BLaER1 treated with 17β-estradiol and CSF1 and Interleukin-3, amounts not matched to agents 10 nM and 100 nM (cell line): ENCODE data around the gene SLC25A23.
A peak's percentile ranks its signal among the peaks of the same experiment; 100 is the strongest.

Experiments
- H3K27ac ChIP-seq, 11 experiments: shearing (Covaris generic); formaldehyde crosslinking; 2 replicates each; pipeline ENCODE4 v1.8.1; 2022
- H3K27me3 ChIP-seq, 11 experiments: shearing (Covaris generic); formaldehyde crosslinking; 2 replicates each; pipeline ENCODE4 v1.8.1; 2022
- H3K36me3 ChIP-seq, 11 experiments: shearing (Covaris generic); formaldehyde crosslinking; 2 replicates each; pipeline ENCODE4 v1.8.1; 2022
- H3K4me1 ChIP-seq, 10 experiments: shearing (Covaris generic); formaldehyde crosslinking; 2 replicates each; pipeline ENCODE4 v1.8.1; 2022
- H3K4me2 ChIP-seq, 11 experiments: shearing (Covaris generic); formaldehyde crosslinking; 2 replicates each; pipeline ENCODE4 v1.8.1; 2022
- H3K4me3 ChIP-seq, 10 experiments: shearing (Covaris generic); formaldehyde crosslinking; 2 replicates each; pipeline ENCODE4 v1.8.1; 2022
- H3K9ac ChIP-seq, 11 experiments: shearing (Covaris generic); formaldehyde crosslinking; 2 replicates each; pipeline ENCODE4 v1.8.1; 2022
- H3K9me3 ChIP-seq, 11 experiments: shearing (Covaris generic); formaldehyde crosslinking; replicated peaks in 1 of 11; 2 replicates each; pipeline ENCODE4 v1.8.1; 2022
- H4K20me1 ChIP-seq, 11 experiments: shearing (Covaris generic); formaldehyde crosslinking; 2 replicates each; pipeline ENCODE4 v1.8.1; 2022
- Cebpa-rat ChIP-seq, 11 experiments: shearing (Covaris generic); IDR thresholded peaks; 2 replicates each; pipeline ENCODE4 v1.8.1; 2022

The SLC25A23 gene

GRCh38 chr19:6453951-6454565 is 5.5 kb downstream of the SLC25A23 start:
- Histone ChIP-seq H3K9ac (no peak overlapping the region), H3K4me1 (peaks cover 14 to 21% (median 20%) of the 10 kb centered on the region in 10 experiments), H3K9me3 (peaks cover 18 to 30% (median 28%) of the 10 kb centered on the region in 11 experiments), H3K36me3 (peaks cover 44 to 82% (median 62%) of the 10 kb centered on the region in 11 experiments), H3K27me3 (no peaks in the 10 kb centered on the region; a peak in 1 of 22 replicates), H3K27ac (no peak overlapping the region), H3K4me3 (0 out of 20 replicates have a peak overlapping the region, but pooled peaks of 1 of the 10 experiments have one; percentile 6), H3K4me2 (no peak overlapping the region), H4K20me1 (peaks cover 0 to 4% (median 0%) of the 10 kb centered on the region in 11 experiments; a peak in 1 of 22 replicates)
- no peak for TF ChIP-seq Cebpa-rat (IDR thresholded peaks at IDR 0.05)

GRCh38 chr19:6452899-6453298 is 6.7 kb downstream of the SLC25A23 start:
- Histone ChIP-seq H3K4me3 (no peak overlapping the region), H3K9me3 (peaks cover 18 to 30% (median 28%) of the 10 kb centered on the region in 11 experiments), H3K4me1 (peaks cover 2 to 10% (median 9%) of the 10 kb centered on the region in 10 experiments), H3K27me3 (no peaks in the 10 kb centered on the region), H3K9ac (no peak overlapping the region), H3K27ac (no peak overlapping the region), H4K20me1 (no peaks in the 10 kb centered on the region), H3K4me2 (no peak overlapping the region), H3K36me3 (peaks cover 44 to 84% (median 62%) of the 10 kb centered on the region in 11 experiments)
- no peak for TF ChIP-seq Cebpa-rat (IDR thresholded peaks at IDR 0.05)

- TF ChIP-seq Cebpa-rat (IDR thresholded peaks at IDR 0.05): no peak
- H3K4me1 ChIP-seq: peaks cover 0 to 4% (median 2%) of the 10 kb centered on the region in 10 experiments; a peak in 10 of 20 replicates
- H3K4me2 ChIP-seq: no peak overlapping the region
- H4K20me1 ChIP-seq: no peaks in the 10 kb centered on the region
- no peak overlapping the region for H3K9ac ChIP-seq
- no peaks in the 10 kb centered on the region for H3K27me3 ChIP-seq
- H3K4me3 ChIP-seq: no peak overlapping the region
- H3K9me3 ChIP-seq: peaks cover 18 to 30% (median 28%) of the 10 kb centered on the region in 11 experiments
- H3K27ac ChIP-seq: no peak overlapping the region
- peaks cover 44 to 81% (median 62%) of the 10 kb centered on the region in 11 experiments for H3K36me3 ChIP-seq
Observed at GRCh38 chr19:6452223-6452614, 7.4 kb downstream of the SLC25A23 start.

GRCh38 chr19:6451583-6452222 is 7.9 kb downstream of the SLC25A23 start:
- Histone ChIP-seq H3K9ac (no peak overlapping the region), H4K20me1 (no peaks in the 10 kb centered on the region), H3K36me3 (peaks cover 44 to 79% (median 64%) of the 10 kb centered on the region in 11 experiments), H3K4me3 (no peak overlapping the region), H3K4me2 (no peak overlapping the region), H3K4me1 (peaks cover 0 to 8% (median 0%) of the 10 kb centered on the region in 10 experiments; a peak in 3 of 20 replicates), H3K27ac (no peak overlapping the region), H3K9me3 (peaks cover 18 to 30% (median 28%) of the 10 kb centered on the region in 11 experiments), H3K27me3 (no peaks in the 10 kb centered on the region)
- TF ChIP-seq Cebpa-rat (IDR thresholded peaks at IDR 0.05): no peak

- H3K27ac ChIP-seq: no peak overlapping the region
- TF ChIP-seq Cebpa-rat (IDR thresholded peaks at IDR 0.05): no peak
- peaks cover 37 to 79% (median 62%) of the 10 kb centered on the region in 11 experiments for H3K36me3 ChIP-seq
- H4K20me1 ChIP-seq: no peaks in the 10 kb centered on the region
- no peak overlapping the region for H3K4me3 ChIP-seq
- no peak overlapping the region for H3K4me2 ChIP-seq
- peaks cover 15 to 18% (median 17%) of the 10 kb centered on the region in 11 experiments for H3K9me3 ChIP-seq
- peaks cover 0 to 8% (median 0%) of the 10 kb centered on the region in 10 experiments; a peak in 3 of 20 replicates for H3K4me1 ChIP-seq
- no peak overlapping the region for H3K9ac ChIP-seq
- no peaks in the 10 kb centered on the region for H3K27me3 ChIP-seq
Observed at GRCh38 chr19:6450166-6450565, 9.4 kb downstream of the SLC25A23 start.

GRCh38 chr19:6448045-6448444 is 11.5 kb downstream of the SLC25A23 start:
- H3K9ac ChIP-seq: no peak overlapping the region

GRCh38 chr19:6446452-6446851 is 13.1 kb downstream of the SLC25A23 start:
- Histone ChIP-seq H4K20me1 (no peaks in the 10 kb centered on the region; a peak in 1 of 22 replicates), H3K4me3 (no peak overlapping the region), H3K4me1 (peaks cover 0 to 8% (median 0%) of the 10 kb centered on the region in 10 experiments; a peak in 3 of 20 replicates), H3K27ac (no peak overlapping the region), H3K4me2 (no peak overlapping the region), H3K36me3 (peaks cover 3 to 61% (median 35%) of the 10 kb centered on the region in 11 experiments; a peak in 18 of 22 replicates), H3K27me3 (no peaks in the 10 kb centered on the region), H3K9ac (no peak overlapping the region), H3K9me3 (no peaks in the 10 kb centered on the region; a peak in 3 of 22 replicates)
- no peak for TF ChIP-seq Cebpa-rat (IDR thresholded peaks at IDR 0.05)

More at GRCh38 chr19:6448045-6448444, 11.5 kb downstream of the SLC25A23 start:
- Histone ChIP-seq H3K4me3 (no peak overlapping the region), H3K36me3 (peaks cover 17 to 72% (median 47%) of the 10 kb centered on the region in 11 experiments; a peak in 20 of 22 replicates), H3K4me1 (peaks cover 0 to 8% (median 0%) of the 10 kb centered on the region in 10 experiments; a peak in 3 of 20 replicates), H3K27me3 (no peaks in the 10 kb centered on the region), H3K4me2 (no peak overlapping the region), H3K27ac (no peak overlapping the region), H4K20me1 (no peaks in the 10 kb centered on the region; a peak in 1 of 22 replicates), H3K9me3 (no peaks in the 10 kb centered on the region; a peak in 4 of 22 replicates)
- TF ChIP-seq Cebpa-rat (IDR thresholded peaks at IDR 0.05): no peak

- no peaks in the 10 kb centered on the region; a peak in 1 of 22 replicates for H4K20me1 ChIP-seq
- H3K4me3 ChIP-seq: no peak overlapping the region
- no peak for TF ChIP-seq Cebpa-rat (IDR thresholded peaks at IDR 0.05)
- no peaks in the 10 kb centered on the region; a peak in 3 of 22 replicates for H3K9me3 ChIP-seq
- H3K4me1 ChIP-seq: peaks cover 0 to 8% (median 0%) of the 10 kb centered on the region in 10 experiments; a peak in 3 of 20 replicates
- peaks cover 0 to 44% (median 23%) of the 10 kb centered on the region in 11 experiments; a peak in 16 of 22 replicates for H3K36me3 ChIP-seq
- no peak overlapping the region for H3K4me2 ChIP-seq
- H3K27me3 ChIP-seq: no peaks in the 10 kb centered on the region
- H3K9ac ChIP-seq: no peak overlapping the region
- no peak overlapping the region for H3K27ac ChIP-seq
Observed at GRCh38 chr19:6443986-6444385, 15.6 kb downstream of the SLC25A23 start.

GRCh38 chr19:6442087-6442688 is 17.4 kb downstream of the SLC25A23 start:
- H3K4me3 ChIP-seq: no peak overlapping the region
- TF ChIP-seq Cebpa-rat (IDR thresholded peaks at IDR 0.05): no peak

More at GRCh38 chr19:6442087-6442688, 17.4 kb downstream of the SLC25A23 start:
- Histone ChIP-seq H3K27ac (no peak overlapping the region), H3K4me1 (peaks cover 0 to 5% (median 0%) of the 10 kb centered on the region in 10 experiments; a peak in 3 of 20 replicates), H3K27me3 (no peaks in the 10 kb centered on the region), H3K36me3 (peaks cover 0 to 39% (median 23%) of the 10 kb centered on the region in 11 experiments; a peak in 16 of 22 replicates), H3K9ac (no peak overlapping the region), H4K20me1 (no peaks in the 10 kb centered on the region; a peak in 1 of 22 replicates), H3K4me2 (no peak overlapping the region), H3K9me3 (no peaks in the 10 kb centered on the region; a peak in 3 of 22 replicates)
